ENCODE measurements around the gene ZBTB20. TPM values are rescaled to one million over a fixed set of nuclear protein-coding genes. Genes with fewer than 3 reads are reported as not detected.
A peak's percentile ranks its signal among the peaks of the same experiment; 100 is the strongest.

The ZBTB20 gene
- total RNA-seq, 1 donor from 2014 or later: 21.4 TPM

DNA sequence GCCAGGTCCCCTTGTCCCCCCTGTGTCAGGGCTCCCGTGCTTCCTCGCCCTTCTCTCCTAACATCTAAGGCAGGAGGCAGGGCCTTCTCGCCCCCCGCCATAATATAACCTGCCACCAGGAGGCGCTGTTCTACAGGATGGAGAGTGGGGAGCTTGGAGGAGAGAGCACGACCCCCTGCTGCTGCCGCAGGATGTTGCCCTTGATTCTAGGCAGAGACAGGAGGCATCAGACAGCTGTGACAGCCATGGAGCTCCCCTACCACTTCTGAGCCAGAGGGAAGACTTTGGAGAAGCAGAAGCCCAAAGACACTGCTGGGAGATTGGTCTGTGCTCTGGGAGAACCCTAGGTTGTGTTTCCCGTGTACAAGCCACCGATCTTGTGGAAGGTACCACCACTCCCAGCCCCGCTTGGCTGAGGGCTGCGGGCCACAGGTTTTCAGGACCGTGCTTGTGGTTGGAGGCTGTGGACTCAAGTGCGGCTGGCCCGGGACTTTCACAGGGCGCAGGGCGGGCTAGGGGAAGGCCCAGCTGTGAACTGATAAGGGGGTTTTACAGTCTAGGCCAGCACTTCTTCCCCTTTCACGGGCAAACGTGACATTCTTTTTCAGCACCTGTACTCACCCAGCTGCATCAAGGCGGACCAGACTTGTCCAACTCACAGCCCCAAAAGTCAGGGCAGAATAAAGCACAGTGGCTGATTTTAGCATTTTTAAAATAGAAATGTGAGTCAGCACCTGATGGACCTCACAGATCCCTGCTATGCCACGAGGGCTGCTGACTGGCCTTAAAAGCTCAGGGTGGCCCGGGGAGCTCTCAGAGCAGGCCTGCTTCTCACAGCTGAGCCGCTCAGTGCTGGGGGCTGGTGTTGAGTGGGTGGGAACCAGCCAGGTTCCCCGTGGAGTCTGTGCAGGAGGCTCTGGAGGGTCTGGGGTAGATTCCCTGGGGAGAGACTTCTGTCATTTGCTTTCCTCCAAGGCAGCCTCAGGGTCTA, 855.9 kb downstream of the ZBTB20 start:
- Histone ChIP-seq H4K20me1 (ENCODE audit: insufficient read depth, low read length) (no peaks in the 10 kb centered on the region), H2AFZ (ENCODE audit: low read depth, low read length) (no peak overlapping the region), H3K9me3 (ENCODE audit: insufficient read depth, low read depth, low read length) (no peaks in the 10 kb centered on the region), H3K27me3 (ENCODE audit: insufficient read depth, low read length) (no peaks in the 10 kb centered on the region), H3K4me1 (ENCODE audit: insufficient read depth, low read length) (no peaks in the 10 kb centered on the region), H3K4me2 (ENCODE audit: low read length) (no peak overlapping the region), H3K4me3 (ENCODE audit: insufficient read depth, low read depth, low read length) (no peak overlapping the region), H3K36me3 (ENCODE audit: insufficient read depth, low read length) (no peaks in the 10 kb centered on the region), H3K27ac (ENCODE audit: low read depth, low read length) (no peak overlapping the region), H3K79me2 (ENCODE audit: insufficient read depth, low read length) (no peaks in the 10 kb centered on the region), H3K9ac (ENCODE audit: low read length) (no peak overlapping the region)
- H3K4me3 Mint-ChIP-seq (ENCODE audit: unreplicated experiment): no peak overlapping the region
- no peak overlapping the region for H3K27ac Mint-ChIP-seq (ENCODE audit: unreplicated experiment)
- H3K9me3 Mint-ChIP-seq (ENCODE audit: unreplicated experiment): no peaks in the 10 kb centered on the region
- FAIRE-seq: no peak
- H3K27me3 Mint-ChIP-seq (ENCODE audit: low read depth, unreplicated experiment): peaks cover 6% of the 10 kb centered on the region
- TF ChIP-seq, protein P1, sequence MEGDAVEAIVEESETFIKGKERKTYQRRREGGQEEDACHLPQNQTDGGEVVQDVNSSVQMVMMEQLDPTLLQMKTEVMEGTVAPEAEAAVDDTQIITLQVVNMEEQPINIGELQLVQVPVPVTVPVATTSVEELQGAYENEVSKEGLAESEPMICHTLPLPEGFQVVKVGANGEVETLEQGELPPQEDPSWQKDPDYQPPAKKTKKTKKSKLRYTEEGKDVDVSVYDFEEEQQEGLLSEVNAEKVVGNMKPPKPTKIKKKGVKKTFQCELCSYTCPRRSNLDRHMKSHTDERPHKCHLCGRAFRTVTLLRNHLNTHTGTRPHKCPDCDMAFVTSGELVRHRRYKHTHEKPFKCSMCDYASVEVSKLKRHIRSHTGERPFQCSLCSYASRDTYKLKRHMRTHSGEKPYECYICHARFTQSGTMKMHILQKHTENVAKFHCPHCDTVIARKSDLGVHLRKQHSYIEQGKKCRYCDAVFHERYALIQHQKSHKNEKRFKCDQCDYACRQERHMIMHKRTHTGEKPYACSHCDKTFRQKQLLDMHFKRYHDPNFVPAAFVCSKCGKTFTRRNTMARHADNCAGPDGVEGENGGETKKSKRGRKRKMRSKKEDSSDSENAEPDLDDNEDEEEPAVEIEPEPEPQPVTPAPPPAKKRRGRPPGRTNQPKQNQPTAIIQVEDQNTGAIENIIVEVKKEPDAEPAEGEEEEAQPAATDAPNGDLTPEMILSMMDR (IDR thresholded peaks at IDR 0.05; ENCODE audit: insufficient read depth, low read depth, low read length): peak; percentile 41
- no peak for TF ChIP-seq EZH2 (IDR thresholded peaks at IDR 0.05; ENCODE audit: insufficient read depth, low read length)
- H3K4me1 Mint-ChIP-seq (ENCODE audit: low read depth, unreplicated experiment): no peaks in the 10 kb centered on the region
- H3K36me3 Mint-ChIP-seq (ENCODE audit: low read depth, unreplicated experiment): no peaks in the 10 kb centered on the region
- no peak for DNase-seq (ENCODE audit: low read depth)

DNA sequence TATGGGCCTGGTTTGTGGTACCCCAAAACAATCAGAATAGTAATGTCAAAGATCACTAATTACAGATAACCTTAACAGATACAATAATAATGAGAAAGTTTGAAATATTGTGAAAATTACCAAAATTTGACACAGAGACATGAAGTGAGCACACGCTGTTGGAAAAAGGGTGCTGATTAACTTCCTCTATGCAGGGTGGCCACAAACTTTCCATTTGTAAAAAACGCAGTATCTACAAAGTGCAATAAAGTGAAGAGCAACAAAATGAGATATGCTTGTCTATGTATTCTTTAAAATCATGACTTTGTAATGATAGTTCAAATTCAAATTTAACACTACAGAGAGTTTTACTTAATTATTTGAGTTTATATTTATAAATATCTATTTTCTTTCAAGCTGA, 860.8 kb downstream of the ZBTB20 start:
- FAIRE-seq (no peak), DNase-seq (ENCODE audit: low read depth) (no peak)
- Histone ChIP-seq H3K9me3 (ENCODE audit: insufficient read depth, low read depth, low read length) (no peaks in the 10 kb centered on the region), H4K20me1 (ENCODE audit: insufficient read depth, low read length) (no peaks in the 10 kb centered on the region), H3K9ac (ENCODE audit: low read length) (no peak overlapping the region), H3K27me3 (ENCODE audit: insufficient read depth, low read length) (no peaks in the 10 kb centered on the region), H3K36me3 (ENCODE audit: insufficient read depth, low read length) (no peaks in the 10 kb centered on the region), H2AFZ (ENCODE audit: low read depth, low read length) (no peak overlapping the region), H3K4me3 (ENCODE audit: insufficient read depth, low read depth, low read length) (no peak overlapping the region), H3K4me1 (ENCODE audit: insufficient read depth, low read length) (no peaks in the 10 kb centered on the region), H3K4me2 (ENCODE audit: low read length) (no peak overlapping the region), H3K79me2 (ENCODE audit: insufficient read depth, low read length) (no peaks in the 10 kb centered on the region), H3K27ac (ENCODE audit: low read depth, low read length) (no peak overlapping the region)
- Mint-ChIP-seq H3K9me3 (ENCODE audit: unreplicated experiment) (no peaks in the 10 kb centered on the region), H3K36me3 (ENCODE audit: low read depth, unreplicated experiment) (no peaks in the 10 kb centered on the region), H3K4me1 (ENCODE audit: low read depth, unreplicated experiment) (no peaks in the 10 kb centered on the region), H3K27me3 (ENCODE audit: low read depth, unreplicated experiment) (no peaks in the 10 kb centered on the region), H3K4me3 (ENCODE audit: unreplicated experiment) (no peak overlapping the region), H3K27ac (ENCODE audit: unreplicated experiment) (no peak overlapping the region)
- no peak for TF ChIP-seq EZH2 (IDR thresholded peaks at IDR 0.05; ENCODE audit: insufficient read depth, low read length)
- TF ChIP-seq, protein P1 (IDR thresholded peaks at IDR 0.05; ENCODE audit: insufficient read depth, low read depth, low read length): no peak
